ENCODE data around the gene KLHL17. TPM values are rescaled to one million over a fixed set of nuclear protein-coding genes. Genes with fewer than 3 reads are reported as not detected.

The KLHL17 gene
- total and polyA plus RNA-seq, 9 of the 15 experiments (the other 6 are each of a cell fraction or from before 2014, with no cell fraction given): 0.14 to 84.8 (median 13.0) TPM

GRCh38 chr1:997993-998744 lies 37.8 kb downstream of the KLHL17 start (continued):
- TF ChIP-seq ZNF740 (CRISPR knock-in tag; IDR thresholded peaks at IDR 0.05) (peak; percentile 87), ZNF740 (tag; IDR thresholded peaks at IDR 0.05) (no peak), YBX1 (IDR thresholded peaks at IDR 0.05) (no peak), ZEB2 (IDR thresholded peaks at IDR 0.05) (no peak), ZNF232 (CRISPR knock-in tag; IDR thresholded peaks at IDR 0.05) (0 out of 2 replicates have a peak, but pooled peaks have one; percentile 28), FOXM1 (IDR thresholded peaks at IDR 0.05; ENCODE audit: low read depth) (no peak), FOXM1 (CRISPR knock-in tag; IDR thresholded peaks at IDR 0.05; ENCODE audit: low read depth) (no peak), MTA2 (IDR thresholded peaks at IDR 0.05; ENCODE audit: low read depth) (no peak), ZNF584 (CRISPR knock-in tag; IDR thresholded peaks at IDR 0.05; ENCODE audit: low read depth) (no peak), BRCA1 (IDR thresholded peaks at IDR 0.05) (no peak), BRCA1 (CRISPR knock-in tag; IDR thresholded peaks at IDR 0.05) (no peak), CHD7 (IDR thresholded peaks at IDR 0.05; ENCODE audit: low read depth, low read length) (no peak), HMG20A (CRISPR knock-in tag; conservative IDR thresholded peaks at IDR 0.05) (no peak), UBTF (IDR thresholded peaks at IDR 0.05; ENCODE audit: borderline replicate concordance in 1 of 2, low read depth in 2 of 2, low read length in 2 of 2) (no peak)
